ENCODE measurements around the gene CD9. TPM values are rescaled to one million over a fixed set of nuclear protein-coding genes. Genes with fewer than 3 reads are reported as not detected.

The CD9 gene
- polyA plus RNA-seq, 3 donors = 7.6 to 323 (median 7.7) TPM

DNA sequence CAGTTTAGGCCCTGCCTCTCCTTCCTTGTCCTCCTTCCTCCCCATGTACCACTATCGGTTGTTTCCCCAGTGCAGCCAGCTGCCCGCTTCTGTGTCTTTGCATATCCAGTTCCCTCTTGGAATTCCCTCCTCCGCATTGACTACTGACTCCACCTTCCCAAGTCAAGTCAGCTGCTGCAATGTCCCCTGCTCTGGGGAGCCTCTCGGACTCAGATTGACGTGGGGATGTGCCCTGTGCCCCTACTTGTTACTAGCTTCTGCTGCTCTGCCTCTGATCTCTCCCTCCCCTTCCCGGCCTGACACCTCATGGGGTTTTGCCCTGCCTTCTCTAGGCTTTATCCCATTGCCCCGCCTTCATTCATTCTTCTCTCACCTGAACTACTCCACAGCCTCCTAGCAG, 2.1 kb upstream of the CD9 start:
- intact Hi-C loops (cut with micrococcal nuclease) = loop anchor here in 1 of 2 donors (10.0 kb wide), 1 partner anchor 123 kb away; no protein-coding TSS in a partner anchor
- H3K4me3 ChIP-seq (replicated peaks in 1 of 3; ENCODE audit: low read depth in 2 of 3, low read length in 3 of 3) = no peak overlapping the region
- peaks cover 0 to 4% of the 10 kb centered on the region in 2 donors for H3K9me3 ChIP-seq (replicated peaks in 1 of 2; ENCODE audit: control insufficient read depth in 1 of 2, insufficient read depth in 1 of 2, low read length in 2 of 2)
- no peaks in the 10 kb centered on the region for H3K36me3 ChIP-seq (replicated peaks in 1 of 2; ENCODE audit: control insufficient read depth in 1 of 2, insufficient read depth in 2 of 2, low read length in 2 of 2)
- H3K4me3 Mint-ChIP-seq = peak overlapping the region in 1 of 2 donors; percentile 40
- peaks cover 57% of the 10 kb centered on the region for H3K4me1 Mint-ChIP-seq
- no peaks in the 10 kb centered on the region for H3K79me2 ChIP-seq (ENCODE audit: insufficient read depth, low read length)
- no peak overlapping the region for H3K4me2 ChIP-seq (replicated peaks; ENCODE audit: extremely low read depth, low read length, poor library complexity, severe bottlenecking)
- no peak for TF ChIP-seq CTCF (IDR thresholded peaks at IDR 0.05)
- peak overlapping the region in 2 of 7 donors; percentile 2 to 35 for H3K27ac Mint-ChIP-seq
- DNase-seq = no peak
- H2AFZ ChIP-seq (ENCODE audit: insufficient read depth, low read depth, low read length, poor library complexity, severe bottlenecking) = no peak overlapping the region
- no peak overlapping the region for H3K27ac ChIP-seq (ENCODE audit: low read depth in 1 of 2, low read length in 2 of 2)
- WGBS (ENCODE audit: insufficient coverage) = 89% methylated on average over 7 of the region's 7 CpGs
- H3K27me3 ChIP-seq (ENCODE audit: control insufficient read depth in 2 of 2, insufficient read depth in 2 of 2, low read length in 2 of 2) = peaks cover 33 to 50% of the 10 kb centered on the region in 2 donors
- H3K9me3 Mint-ChIP-seq = peaks cover 0 to 11% (median 4%) of the 10 kb centered on the region in 7 donors
- H3K27me3 Mint-ChIP-seq (ENCODE audit: low read depth in 3 of 3) = peaks cover 53 to 64% (median 61%) of the 10 kb centered on the region in 3 donors
- H3K4me1 ChIP-seq (ENCODE audit: control insufficient read depth in 1 of 2, insufficient read depth in 2 of 2, low read length in 2 of 2) = peaks cover 33 to 35% of the 10 kb centered on the region in 2 donors
- H3K9ac ChIP-seq (ENCODE audit: insufficient read depth, low read length, poor library complexity, severe bottlenecking) = no peak overlapping the region
- peaks cover 0 to 32% of the 10 kb centered on the region in 2 donors for H3K36me3 Mint-ChIP-seq
- H4K20me1 ChIP-seq (ENCODE audit: insufficient read depth, low read length) = no peaks in the 10 kb centered on the region

- WGBS (ENCODE audit: insufficient coverage) = 98% methylated on average over 5 of the region's 6 CpGs
- Mint-ChIP-seq H3K27me3 (ENCODE audit: low read depth in 3 of 3) (peaks cover 53 to 64% (median 61%) of the 10 kb centered on the region in 3 donors), H3K9me3 (peaks cover 0 to 11% (median 4%) of the 10 kb centered on the region in 7 donors), H3K4me3 (peak overlapping the region in 1 of 2 donors; percentile 86), H3K27ac (peak overlapping the region in 3 of 7 donors; percentile 1 to 81 (median 10)), H3K4me1 (peaks cover 55% of the 10 kb centered on the region), H3K36me3 (peaks cover 0 to 33% of the 10 kb centered on the region in 2 donors)
- Histone ChIP-seq H3K79me2 (ENCODE audit: insufficient read depth, low read length) (no peaks in the 10 kb centered on the region), H3K9me3 (replicated peaks in 1 of 2; ENCODE audit: control insufficient read depth in 1 of 2, insufficient read depth in 1 of 2, low read length in 2 of 2) (peaks cover 0 to 4% of the 10 kb centered on the region in 2 donors), H3K36me3 (replicated peaks in 1 of 2; ENCODE audit: control insufficient read depth in 1 of 2, insufficient read depth in 2 of 2, low read length in 2 of 2) (no peaks in the 10 kb centered on the region), H4K20me1 (ENCODE audit: insufficient read depth, low read length) (no peaks in the 10 kb centered on the region), H3K4me1 (ENCODE audit: control insufficient read depth in 1 of 2, insufficient read depth in 2 of 2, low read length in 2 of 2) (peaks cover 28 to 30% of the 10 kb centered on the region in 2 donors), H3K4me3 (replicated peaks in 1 of 3; ENCODE audit: low read depth in 2 of 3, low read length in 3 of 3) (no peak overlapping the region), H3K27me3 (ENCODE audit: control insufficient read depth in 2 of 2, insufficient read depth in 2 of 2, low read length in 2 of 2) (peaks cover 33 to 51% of the 10 kb centered on the region in 2 donors), H2AFZ (ENCODE audit: insufficient read depth, low read depth, low read length, poor library complexity, severe bottlenecking) (no peak overlapping the region), H3K4me2 (replicated peaks; ENCODE audit: extremely low read depth, low read length, poor library complexity, severe bottlenecking) (no peak overlapping the region), H3K9ac (ENCODE audit: insufficient read depth, low read length, poor library complexity, severe bottlenecking) (no peak overlapping the region), H3K27ac (ENCODE audit: low read depth in 1 of 2, low read length in 2 of 2) (no peak overlapping the region)
- TF ChIP-seq CTCF (IDR thresholded peaks at IDR 0.05) = no peak
- no peak for DNase-seq
- intact Hi-C loops (cut with micrococcal nuclease) = loop anchor here in 1 of 2 donors (10.0 kb wide), 1 partner anchor 124 kb away; no protein-coding TSS in a partner anchor
Observed at GRCh38 chr12:6198556-6198955, 1.6 kb upstream of the CD9 start.

Measured in CD14-positive monocyte (primary cell).